HepG2 (cell line): ENCODE data around the gene SLC25A52. TPM values are rescaled to one million over a fixed set of nuclear protein-coding genes. Genes with fewer than 3 reads are reported as not detected.

ENCODE experiments used
- ATF3 ChIP-seq: sonication (generic); formaldehyde crosslinking; IDR thresholded peaks from 2 replicates; pipeline ENCODE4 v1.4.0; 2020; ENCODE audit warnings: missing genetic modification reagents
- BCL6 ChIP-seq: IDR thresholded peaks from 2 replicates; pipeline ENCODE4 v1.6.1; 2016; ENCODE audit warnings: missing genetic modification reagents, missing compliant biosample characterization
- CEBPB ChIP-seq: IDR thresholded peaks from 2 replicates; pipeline ENCODE4 v1.6.1; 2011; ENCODE audit warnings: low read depth, low read length, improper control_type of control experiment, borderline replicate concordance
- DR1 ChIP-seq: sonication (generic); formaldehyde crosslinking; IDR thresholded peaks from 2 replicates; pipeline ENCODE4 v1.8.0; 2021; ENCODE audit warnings: mild to moderate bottlenecking, missing genetic modification reagents, inconsistent platforms
- GTF3A ChIP-seq: sonication (generic); formaldehyde crosslinking; conservative IDR thresholded peaks from 2 replicates; pipeline ENCODE4 v1.4.0; 2020; ENCODE audit warnings: mild to moderate bottlenecking, missing genetic modification reagents
- HES4 ChIP-seq: sonication (generic); formaldehyde crosslinking; IDR thresholded peaks from 2 replicates; pipeline ENCODE4 v1.9.0; 2021; ENCODE audit warnings: mild to moderate bottlenecking, missing genetic modification reagents, borderline replicate concordance
- KAT8 ChIP-seq: IDR thresholded peaks from 2 replicates; pipeline ENCODE4 v1.6.1; 2016; ENCODE audit warnings: missing genetic modification reagents, missing compliant biosample characterization
- MAFF ChIP-seq: IDR thresholded peaks from 2 replicates; pipeline ENCODE4 v1.6.1; 2011; ENCODE audit warnings: low read depth, low read length, improper control_type of control experiment
- MAFG ChIP-seq: sonication (generic); formaldehyde crosslinking; IDR thresholded peaks from 2 replicates; pipeline ENCODE4 v1.5.1; 2020; ENCODE audit warnings: mild to moderate bottlenecking, missing genetic modification reagents
- NFE2L2 ChIP-seq: fragments of 150-350 bp; IDR thresholded peaks from 2 replicates; pipeline ENCODE4 v1.6.1; 2014; ENCODE audit warnings: low read length
- NFYB ChIP-seq: sonication (generic); formaldehyde crosslinking; IDR thresholded peaks from 2 replicates; pipeline ENCODE4 v1.4.0; 2020; ENCODE audit warnings: missing genetic modification reagents
- PHF5A ChIP-seq: IDR thresholded peaks from one replicate; pipeline ENCODE4 v1.6.1; 2018; ENCODE audit warnings: low read depth, missing genetic modification reagents; ENCODE audit not compliant: unreplicated experiment
- POGZ ChIP-seq: sonication (generic); formaldehyde crosslinking; IDR thresholded peaks from 2 replicates; pipeline ENCODE4 v1.4.0; 2020; ENCODE audit warnings: mild to moderate bottlenecking, missing genetic modification reagents
- TEAD3 ChIP-seq: optimal IDR thresholded peaks from 2 replicates; pipeline ENCODE3; 2016; ENCODE audit warnings: borderline replicate concordance
- ZNF10 ChIP-seq: sonication (generic); formaldehyde crosslinking; IDR thresholded peaks from 2 replicates; pipeline ENCODE4 v1.4.0; 2020; ENCODE audit warnings: mild to moderate bottlenecking, low read depth, missing genetic modification reagents, borderline replicate concordance
- ZNF136 ChIP-seq: sonication (generic); formaldehyde crosslinking; IDR thresholded peaks from 2 replicates; pipeline ENCODE4 v1.8.1; 2022; ENCODE audit warnings: low read depth, mild to moderate bottlenecking, moderate library complexity, missing genetic modification reagents
- ZNF33B ChIP-seq: sonication (generic); formaldehyde crosslinking; IDR thresholded peaks from 2 replicates; pipeline ENCODE4 v1.5.1; 2020; ENCODE audit warnings: mild to moderate bottlenecking, missing genetic modification reagents
- ZNF747 ChIP-seq: sonication (generic); formaldehyde crosslinking; IDR thresholded peaks from 2 replicates; pipeline ENCODE4 v1.8.1; 2023; ENCODE audit warnings: missing genetic modification reagents, mild to moderate bottlenecking, borderline replicate concordance
- ZNF83 ChIP-seq: sonication (generic); formaldehyde crosslinking; IDR thresholded peaks from 2 replicates; pipeline ENCODE4 v1.4.0; 2020; ENCODE audit warnings: missing genetic modification reagents, mild to moderate bottlenecking, borderline replicate concordance
- ZNF878 ChIP-seq: sonication (generic); formaldehyde crosslinking; IDR thresholded peaks from 2 replicates; pipeline ENCODE4 v1.8.1; 2023; ENCODE audit warnings: mild to moderate bottlenecking, missing genetic modification reagents, moderate library complexity
- polyA plus RNA-seq, 8 experiments: library from polyadenylated mRNA; depleted of rRNA in 3 of 8; stranded (reverse) in 7 of 8; unstranded in 1 of 8; fragments of >200 nt; fragmentation: Illumina TruSeq in 4 of 8; extraction: Trizol in 4 of 8; gene quantifications; 2 replicates each; pipeline versions ENCODE4 v1.2.1 to v1.2.3, GENCODE V29; 2011 to 2016; ENCODE audit warnings: low read depth in 4 of 8, missing spikeins in 1 of 8, mixed read lengths in 1 of 8; ENCODE audit not compliant: insufficient read depth in 1 of 8
- total RNA-seq, 5 experiments: library from RNA; depleted of rRNA; stranded (reverse); fragments of >200 nt; fragmentation: Illumina TruSeq; extraction: Trizol; gene quantifications; 2 replicates each; pipeline ENCODE4 v1.2.3, GENCODE V29; 2016; ENCODE audit warnings: low read depth in 1 of 5
- TF ChIP-seq, protein P1 (sequence below): sonication (generic); formaldehyde crosslinking; IDR thresholded peaks from 2 replicates; pipeline ENCODE4 v1.4.0; 2020; ENCODE audit warnings: missing genetic modification reagents
- TF ChIP-seq, protein P2 (sequence below): sonication (generic); formaldehyde crosslinking; IDR thresholded peaks from 2 replicates; pipeline ENCODE4 v1.8.0; 2022; ENCODE audit warnings: missing genetic modification reagents, mild to moderate bottlenecking, inconsistent platforms, borderline replicate concordance
- TF ChIP-seq, protein P3 (sequence below): IDR thresholded peaks from 2 replicates; pipeline ENCODE4 v1.6.1; 2016; ENCODE audit warnings: mild to moderate bottlenecking, missing biosample characterization, missing genetic modification reagents
- TF ChIP-seq, protein P4 (sequence below): sonication (generic); formaldehyde crosslinking; IDR thresholded peaks from 2 replicates; pipeline ENCODE4 v1.9.0; 2022; ENCODE audit warnings: missing genetic modification reagents, mild to moderate bottlenecking, borderline replicate concordance

Gene SLC25A52
- total and polyA plus RNA-seq, 2 of the 13 experiments (the other 11 are each of a cell fraction or from before 2014, with no cell fraction given) = 0.46 TPM; not detected in 1

- TF ChIP-seq, protein P1, sequence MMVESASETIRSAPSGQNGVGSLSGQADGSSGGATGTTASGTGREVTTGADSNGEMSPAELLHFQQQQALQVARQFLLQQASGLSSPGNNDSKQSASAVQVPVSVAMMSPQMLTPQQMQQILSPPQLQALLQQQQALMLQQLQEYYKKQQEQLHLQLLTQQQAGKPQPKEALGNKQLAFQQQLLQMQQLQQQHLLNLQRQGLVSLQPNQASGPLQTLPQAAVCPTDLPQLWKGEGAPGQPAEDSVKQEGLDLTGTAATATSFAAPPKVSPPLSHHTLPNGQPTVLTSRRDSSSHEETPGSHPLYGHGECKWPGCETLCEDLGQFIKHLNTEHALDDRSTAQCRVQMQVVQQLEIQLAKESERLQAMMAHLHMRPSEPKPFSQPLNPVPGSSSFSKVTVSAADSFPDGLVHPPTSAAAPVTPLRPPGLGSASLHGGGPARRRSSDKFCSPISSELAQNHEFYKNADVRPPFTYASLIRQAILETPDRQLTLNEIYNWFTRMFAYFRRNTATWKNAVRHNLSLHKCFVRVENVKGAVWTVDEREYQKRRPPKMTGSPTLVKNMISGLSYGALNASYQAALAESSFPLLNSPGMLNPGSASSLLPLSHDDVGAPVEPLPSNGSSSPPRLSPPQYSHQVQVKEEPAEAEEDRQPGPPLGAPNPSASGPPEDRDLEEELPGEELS (CRISPR knock-in tag) = 0 out of 2 replicates have a peak, but pooled peaks have one; percentile 15
- TF ChIP-seq NFE2L2 = peak; percentile 45; the same call in 1 of the 2 replicates
- no peak for TF ChIP-seq CEBPB
- peak; percentile 47; the same call in 1 of the 2 replicates for TF ChIP-seq ZNF878 (CRISPR knock-in tag)
- TF ChIP-seq BCL6 = no peak
- TF ChIP-seq TEAD3 (CRISPR knock-in tag) = no peak
- peak; percentile 3; the same call in 1 of the 2 replicates for TF ChIP-seq MAFF
- peak; percentile 77 for TF ChIP-seq ATF3 (CRISPR knock-in tag)
- TF ChIP-seq ZNF747 (CRISPR knock-in tag) = no peak
- TF ChIP-seq ZNF136 = no peak
- 0 out of 2 replicates have a peak, but pooled peaks have one; percentile 35 for TF ChIP-seq NFYB (CRISPR knock-in tag)
- TF ChIP-seq, protein P2, sequence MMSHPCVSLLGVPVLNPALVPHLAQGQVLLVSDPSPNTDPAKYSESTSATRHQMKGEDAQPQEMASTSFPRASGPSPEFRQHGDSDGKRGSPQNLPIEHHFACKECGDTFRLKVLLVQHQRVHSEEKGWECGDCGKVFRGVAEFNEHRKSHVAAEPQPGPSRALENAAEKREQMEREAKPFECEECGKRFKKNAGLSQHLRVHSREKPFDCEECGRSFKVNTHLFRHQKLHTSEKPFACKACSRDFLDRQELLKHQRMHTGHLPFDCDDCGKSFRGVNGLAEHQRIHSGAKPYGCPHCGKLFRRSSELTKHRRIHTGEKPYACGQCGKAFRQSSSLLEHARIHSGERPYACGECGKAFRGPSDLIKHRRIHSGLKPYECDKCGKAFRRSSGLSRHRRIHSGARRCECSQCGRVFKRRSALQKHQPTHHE (CRISPR knock-in tag) = no peak
- TF ChIP-seq GTF3A = no peak
- TF ChIP-seq ZNF10 = no peak
- no peak for TF ChIP-seq KAT8
- TF ChIP-seq HES4 (CRISPR knock-in tag) = no peak
- TF ChIP-seq POGZ (CRISPR knock-in tag) = peak; percentile 81; the same call in 1 of the 2 replicates
- TF ChIP-seq PHF5A (CRISPR knock-in tag) = no peak
- TF ChIP-seq, protein P3, sequence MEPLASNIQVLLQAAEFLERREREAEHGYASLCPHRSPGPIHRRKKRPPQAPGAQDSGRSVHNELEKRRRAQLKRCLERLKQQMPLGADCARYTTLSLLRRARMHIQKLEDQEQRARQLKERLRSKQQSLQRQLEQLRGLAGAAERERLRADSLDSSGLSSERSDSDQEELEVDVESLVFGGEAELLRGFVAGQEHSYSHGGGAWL (CRISPR knock-in tag) = no peak
- TF ChIP-seq, protein P4, sequence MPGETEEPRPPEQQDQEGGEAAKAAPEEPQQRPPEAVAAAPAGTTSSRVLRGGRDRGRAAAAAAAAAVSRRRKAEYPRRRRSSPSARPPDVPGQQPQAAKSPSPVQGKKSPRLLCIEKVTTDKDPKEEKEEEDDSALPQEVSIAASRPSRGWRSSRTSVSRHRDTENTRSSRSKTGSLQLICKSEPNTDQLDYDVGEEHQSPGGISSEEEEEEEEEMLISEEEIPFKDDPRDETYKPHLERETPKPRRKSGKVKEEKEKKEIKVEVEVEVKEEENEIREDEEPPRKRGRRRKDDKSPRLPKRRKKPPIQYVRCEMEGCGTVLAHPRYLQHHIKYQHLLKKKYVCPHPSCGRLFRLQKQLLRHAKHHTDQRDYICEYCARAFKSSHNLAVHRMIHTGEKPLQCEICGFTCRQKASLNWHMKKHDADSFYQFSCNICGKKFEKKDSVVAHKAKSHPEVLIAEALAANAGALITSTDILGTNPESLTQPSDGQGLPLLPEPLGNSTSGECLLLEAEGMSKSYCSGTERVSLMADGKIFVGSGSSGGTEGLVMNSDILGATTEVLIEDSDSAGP (CRISPR knock-in tag) = no peak
- TF ChIP-seq ZNF33B = no peak
- peak; percentile 81 for TF ChIP-seq MAFG (CRISPR knock-in tag)
- TF ChIP-seq DR1 = no peak
- TF ChIP-seq ZNF83 (CRISPR knock-in tag) = no peak
These were observed 21.9 kb downstream of the SLC25A52 start (continued) for GRCh38 chr18:31738460-31739407.
